B cell (primary cell): ENCODE results near the gene SEH1L.

Experiments used
- EZH2 ChIP-seq: IDR thresholded peaks from 2 replicates; pipeline ENCODE4 v1.6.1; 2012; ENCODE audit warnings: borderline replicate concordance, low read depth, mild to moderate bottlenecking, moderate library complexity, low read length; ENCODE audit not compliant: insufficient read depth, poor library complexity, severe bottlenecking
- TF ChIP-seq, protein P1 (sequence below): fragments of 200-600 bp; IDR thresholded peaks from one replicate; pipeline ENCODE4 v1.8.0; 2022; ENCODE audit warnings: antibody characterized with exemption, mild to moderate bottlenecking

GRCh38 chr18:12947285-12948049 is at the start of gene SEH1L:
- TF ChIP-seq, protein P1, sequence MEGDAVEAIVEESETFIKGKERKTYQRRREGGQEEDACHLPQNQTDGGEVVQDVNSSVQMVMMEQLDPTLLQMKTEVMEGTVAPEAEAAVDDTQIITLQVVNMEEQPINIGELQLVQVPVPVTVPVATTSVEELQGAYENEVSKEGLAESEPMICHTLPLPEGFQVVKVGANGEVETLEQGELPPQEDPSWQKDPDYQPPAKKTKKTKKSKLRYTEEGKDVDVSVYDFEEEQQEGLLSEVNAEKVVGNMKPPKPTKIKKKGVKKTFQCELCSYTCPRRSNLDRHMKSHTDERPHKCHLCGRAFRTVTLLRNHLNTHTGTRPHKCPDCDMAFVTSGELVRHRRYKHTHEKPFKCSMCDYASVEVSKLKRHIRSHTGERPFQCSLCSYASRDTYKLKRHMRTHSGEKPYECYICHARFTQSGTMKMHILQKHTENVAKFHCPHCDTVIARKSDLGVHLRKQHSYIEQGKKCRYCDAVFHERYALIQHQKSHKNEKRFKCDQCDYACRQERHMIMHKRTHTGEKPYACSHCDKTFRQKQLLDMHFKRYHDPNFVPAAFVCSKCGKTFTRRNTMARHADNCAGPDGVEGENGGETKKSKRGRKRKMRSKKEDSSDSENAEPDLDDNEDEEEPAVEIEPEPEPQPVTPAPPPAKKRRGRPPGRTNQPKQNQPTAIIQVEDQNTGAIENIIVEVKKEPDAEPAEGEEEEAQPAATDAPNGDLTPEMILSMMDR = no peak
- no peak for TF ChIP-seq EZH2
